Renal cortex interstitium (tissue), 11 donors: ENCODE data around the gene HP1BP3. TPM values are rescaled to one million over a fixed set of nuclear protein-coding genes. Genes with fewer than 3 reads are reported as not detected.

Experiments used
- DNase-seq, 11 donors: peaks; one replicate each; pipeline ENCODE4 v3.0.0-alpha.2; 2013; ENCODE audit warnings: low read depth in 9 of 11, low spot score in 4 of 11; ENCODE audit errors: extremely low read depth in 1 of 11
- polyA plus RNA-seq, 3 donors: library from polyadenylated mRNA; unstranded; fragments of 120-200 nt; gene quantifications; one replicate each; pipeline ENCODE4 v1.2.1, GENCODE V29; 2013; ENCODE audit not compliant: insufficient read length in 3 of 3

The HP1BP3 gene
- polyA plus RNA-seq, 3 donors: 278 to 383 (median 294) TPM

GRCh38 chr1:20704390-20705202 lies 82.5 kb downstream of the HP1BP3 start:
- DNase-seq: no peak

GRCh38 chr1:20703124-20703756 lies 83.9 kb downstream of the HP1BP3 start:
- DNase-seq: no peak

DNA sequence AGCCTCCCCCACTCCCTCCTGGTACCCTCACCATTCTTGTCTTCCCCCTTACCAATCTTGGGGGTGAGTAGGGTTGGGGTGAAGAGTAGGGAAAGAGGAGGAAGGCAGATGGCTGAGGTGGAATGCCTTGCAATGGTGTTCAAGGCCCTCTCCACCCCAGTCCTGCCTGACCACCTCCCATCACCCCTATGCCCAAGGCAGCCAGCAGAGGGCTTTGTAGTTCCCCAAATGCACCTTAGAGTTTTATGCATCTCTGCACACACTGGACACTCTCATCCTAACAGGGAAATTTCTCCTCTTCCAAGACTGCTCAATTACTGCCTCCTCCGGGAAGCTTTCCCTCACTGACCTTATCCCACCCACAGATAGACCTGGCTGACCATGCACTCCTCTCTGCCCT lies 84.7 kb downstream of the HP1BP3 start:
- no peak for DNase-seq

DNA sequence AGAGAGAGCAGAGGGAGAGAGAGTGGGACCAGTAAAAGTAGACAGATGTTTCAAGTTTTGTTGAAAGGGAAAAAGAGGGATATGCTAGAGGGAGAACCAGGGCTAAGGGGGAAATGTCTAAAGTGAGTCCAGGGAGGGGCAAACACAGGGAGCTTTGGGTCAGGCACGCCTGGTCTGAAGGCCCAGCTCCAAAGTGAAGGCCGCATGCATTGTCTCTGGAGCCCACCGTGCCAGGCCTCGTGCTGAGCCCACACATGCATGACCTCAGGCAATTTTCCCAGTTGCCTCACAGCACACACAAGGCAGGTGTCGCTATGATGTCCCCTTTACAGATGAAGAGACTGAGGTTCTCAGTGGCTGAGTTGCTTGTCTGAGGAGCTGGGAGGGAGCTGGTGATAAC lies 85.3 kb downstream of the HP1BP3 start:
- DNase-seq: no peak

DNA sequence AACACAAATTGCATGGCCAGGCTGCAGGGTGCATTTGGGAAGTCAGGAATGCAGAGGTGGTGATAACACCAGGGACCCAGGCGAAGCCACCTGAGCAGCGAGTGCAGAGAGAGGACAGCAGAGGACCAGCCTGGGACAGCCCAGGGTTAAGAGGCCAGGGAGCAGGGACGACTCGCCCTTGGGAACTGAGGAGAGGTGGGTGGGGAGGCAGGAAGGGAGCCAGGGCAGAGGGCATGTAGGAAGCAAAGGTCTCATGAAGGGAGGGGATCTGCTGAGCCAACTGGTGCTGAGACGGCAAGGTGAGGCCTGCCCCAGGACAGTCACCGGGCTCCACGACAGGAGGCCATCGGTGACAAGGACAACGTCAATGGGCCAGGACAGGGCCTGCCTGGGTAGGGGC lies 85.7 kb downstream of the HP1BP3 start:
- no peak for DNase-seq

DNA sequence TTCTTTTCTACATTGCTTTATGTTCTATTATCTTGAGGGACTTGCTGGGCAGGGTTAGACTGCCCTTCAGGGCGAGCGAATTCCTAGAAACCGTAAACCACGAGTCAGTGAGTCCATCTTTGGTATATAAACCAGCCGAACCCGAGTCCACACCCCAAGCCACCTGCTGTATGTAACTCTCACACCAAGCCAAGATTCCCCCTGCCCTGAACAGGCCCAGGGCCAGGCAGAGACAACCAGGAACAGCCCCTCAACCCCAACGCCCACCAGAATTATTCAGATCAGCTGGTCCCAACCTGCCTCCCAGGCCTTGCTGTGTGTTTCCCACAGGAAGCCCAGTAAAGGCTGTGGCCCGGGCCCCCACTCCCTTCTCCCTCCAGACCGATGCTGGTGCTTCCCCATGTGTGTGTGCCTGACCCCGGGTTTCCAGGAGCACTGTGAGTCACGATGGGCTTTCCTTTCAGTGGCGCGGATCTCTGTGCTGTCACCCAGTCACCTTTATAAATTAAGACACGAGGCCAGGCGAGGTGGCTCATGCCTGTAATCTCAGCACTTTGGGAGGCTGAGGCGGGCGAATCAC lies 86.4 kb downstream of the HP1BP3 start:
- DNase-seq: no peak

DNA sequence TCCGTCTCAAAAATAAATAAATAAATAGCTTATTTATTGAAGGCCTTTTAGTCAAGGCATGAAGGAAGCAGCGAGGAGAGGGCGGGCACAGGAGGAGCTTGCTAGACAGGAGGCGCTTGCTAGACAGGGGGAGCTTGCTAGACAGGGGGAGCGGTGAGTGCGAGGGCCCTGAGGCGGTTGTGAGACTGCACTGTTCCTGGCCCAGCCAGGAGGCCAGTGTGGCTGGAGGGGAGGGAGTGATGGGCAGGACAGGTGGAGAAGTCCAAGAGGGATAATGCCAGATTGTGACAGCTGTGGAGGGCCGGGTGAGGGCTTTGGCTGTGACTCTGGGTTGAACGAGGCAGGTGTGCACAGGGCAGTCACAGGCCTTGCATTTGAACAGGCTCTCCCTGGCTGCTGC lies 87.5 kb downstream of the HP1BP3 start:
- no peak for DNase-seq

GRCh38 chr1:20698195-20698910 lies 88.8 kb downstream of the HP1BP3 start:
- DNase-seq: no peak

DNA sequence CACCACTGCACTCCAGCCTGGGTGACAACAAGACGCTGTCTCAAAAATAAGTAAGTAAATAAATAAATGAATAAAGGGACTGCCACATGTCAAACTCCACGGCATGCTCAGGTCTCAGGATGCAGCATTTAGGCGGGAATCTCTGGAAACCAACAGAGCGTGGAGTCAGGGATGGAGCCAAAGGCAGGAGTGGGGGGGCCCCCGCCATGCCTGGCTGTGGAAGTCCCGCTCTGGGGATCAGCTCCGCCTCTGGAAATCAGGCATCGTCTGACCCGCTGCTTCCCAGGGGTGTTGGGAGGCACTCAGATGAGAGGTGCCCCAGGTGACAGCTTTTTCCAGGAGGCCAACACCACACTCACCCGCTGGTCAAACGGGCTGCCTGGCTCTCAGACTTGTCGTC lies 89.5 kb downstream of the HP1BP3 start:
- DNase-seq: no peak

DNA sequence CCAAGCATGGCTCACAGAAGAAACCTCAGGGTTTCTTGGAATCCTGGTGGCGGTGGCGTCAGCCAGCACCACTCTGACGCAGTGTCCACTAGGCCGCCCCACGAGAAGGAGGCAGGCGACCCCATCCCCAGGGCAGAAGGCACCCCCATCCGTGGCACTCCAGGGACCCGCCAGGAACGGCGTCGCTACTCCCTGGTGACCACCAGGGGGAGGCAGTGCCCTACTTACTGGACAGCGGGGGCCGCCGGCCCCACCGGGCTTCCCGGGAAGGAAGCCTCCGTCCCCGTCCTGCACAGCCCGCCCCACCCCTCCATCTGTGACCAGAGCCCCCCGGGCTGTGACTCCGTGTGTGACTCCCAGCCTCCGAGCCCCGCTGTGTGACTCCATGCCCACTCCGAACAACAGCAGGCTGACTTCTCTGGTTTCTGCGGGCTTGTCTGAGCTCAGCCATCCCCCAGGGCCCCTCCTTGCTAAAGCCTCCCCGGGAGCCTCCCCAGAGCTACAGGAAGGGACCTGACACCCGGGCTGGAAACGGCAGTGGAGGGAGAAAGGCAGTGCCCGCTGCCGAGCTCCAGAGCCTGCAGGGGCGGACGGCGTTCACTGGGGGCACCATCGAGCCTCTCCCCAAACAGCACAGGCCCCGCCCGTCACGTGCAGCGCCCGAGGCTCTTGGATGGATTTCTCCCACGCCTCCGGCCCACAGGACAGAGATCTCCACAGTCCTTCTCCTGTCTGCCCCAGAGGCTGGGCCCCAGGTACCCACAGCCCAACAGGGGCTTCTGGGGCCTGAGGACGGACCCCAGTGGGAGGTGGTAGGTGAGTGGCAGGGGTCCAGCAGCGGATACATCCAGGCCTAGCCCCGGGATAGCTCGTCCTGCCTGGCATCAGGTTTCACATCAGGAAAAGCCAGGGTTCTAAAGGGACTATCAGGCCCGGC lies 90.4 kb downstream of the HP1BP3 start:
- DNase-seq: peak; percentile 65 to 89 (median 82)

GRCh38 chr1:20695515-20695914 lies 91.6 kb downstream of the HP1BP3 start:
- no peak for DNase-seq

DNA sequence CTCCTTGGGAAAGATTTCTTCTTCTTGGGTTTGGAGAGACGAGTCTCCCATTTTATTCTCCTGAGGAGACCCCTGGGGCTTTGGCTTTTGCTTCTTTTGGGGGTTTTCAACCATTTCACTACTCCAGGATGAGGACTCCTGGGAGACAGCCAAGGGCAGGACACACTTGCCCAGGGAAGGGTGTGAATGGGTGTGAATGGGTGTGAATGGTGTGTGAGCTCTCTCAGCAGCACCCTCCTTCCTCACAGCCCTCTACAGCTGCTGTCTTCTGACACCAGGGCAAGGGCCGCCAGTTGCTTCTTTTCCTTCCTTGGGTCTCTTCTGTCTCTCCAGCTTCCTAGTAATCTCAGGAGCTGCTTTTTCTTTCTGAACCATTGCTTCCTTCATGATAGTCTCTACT lies 93.5 kb downstream of the HP1BP3 start:
- no peak for DNase-seq

Other genes starting within 250 kb of the HP1BP3 start
- gene FAM43B, start 234.7 kb downstream of the HP1BP3 start, polyA plus RNA-seq: 1 to 10 TPM in 2 of 3 donors, under 1 TPM in 1; 0.79 to 2.1 (median 1.6) TPM
- 1 to 10 TPM; 4.5 to 6.1 (median 5.7) TPM for gene CDA, start 198.2 kb downstream of the HP1BP3 start, polyA plus RNA-seq
- gene PINK1, start 153.8 kb downstream of the HP1BP3 start, polyA plus RNA-seq: 10 to 100 TPM; 63.7 to 79.6 (median 69.3) TPM
- 100 to 1,000 TPM; 213 to 238 (median 218) TPM for gene DDOST, start 125.9 kb downstream of the HP1BP3 start, polyA plus RNA-seq
- 1 to 10 TPM; 2.8 to 5.8 (median 3.1) TPM for gene KIF17, start 69.3 kb downstream of the HP1BP3 start, polyA plus RNA-seq
- gene SH2D5, start 54.6 kb downstream of the HP1BP3 start, polyA plus RNA-seq: 1 to 10 TPM in 2 of 3 donors, under 1 TPM in 1; 0.93 to 1.5 (median 1.4) TPM